HepG2 (cell line): ENCODE data around the gene BATF3.

Experiments used
- ATF7 ChIP-seq, 2 experiments: fragments of 450-650 bp in 1 of 2; sonication (generic) in 1 of 2; formaldehyde crosslinking in 1 of 2; IDR thresholded peaks; 2 replicates each; pipeline versions ENCODE4 v1.4.0 to v1.6.1; 2016 to 2020; ENCODE audit warnings: antibody characterized with exemption in 1 of 2, mild to moderate bottlenecking in 1 of 2, missing genetic modification reagents in 1 of 2
- EP300 ChIP-seq, 3 experiments: sonication (generic) in 1 of 3; formaldehyde crosslinking in 1 of 3; IDR thresholded peaks; 2 replicates each; pipeline versions ENCODE4 v1.5.1 to v1.6.1; 2011 to 2020; ENCODE audit warnings: low read depth in 2 of 3, low read length in 2 of 3, borderline replicate concordance in 1 of 3, improper control_type of control experiment in 1 of 3, mild to moderate bottlenecking in 1 of 3, missing genetic modification reagents in 1 of 3, moderate library complexity in 1 of 3
- POLR2AphosphoS5 ChIP-seq: IDR thresholded peaks from 2 replicates; pipeline ENCODE4 v1.6.1; 2012; ENCODE audit warnings: low read depth, low read length
- RFXANK ChIP-seq: IDR thresholded peaks from 2 replicates; pipeline ENCODE4 v1.6.1; 2016
- SNAPC2 ChIP-seq: sonication (generic); formaldehyde crosslinking; IDR thresholded peaks from 2 replicates; pipeline ENCODE4 v1.8.1; 2022; ENCODE audit warnings: mild to moderate bottlenecking, missing genetic modification reagents
- ZKSCAN8 ChIP-seq: IDR thresholded peaks from 2 replicates; pipeline ENCODE4 v1.6.1; 2016; ENCODE audit warnings: borderline replicate concordance, missing genetic modification reagents, missing compliant biosample characterization
- TF ChIP-seq, protein P1 (sequence below): sonication (generic); formaldehyde crosslinking; IDR thresholded peaks from 2 replicates; pipeline ENCODE4 v1.5.0; 2020; ENCODE audit warnings: mild to moderate bottlenecking, missing genetic modification reagents, moderate library complexity
- TF ChIP-seq, protein P2 (sequence below): sonication (generic); formaldehyde crosslinking; IDR thresholded peaks from 2 replicates; pipeline ENCODE4 v1.5.1; 2020; ENCODE audit warnings: mild to moderate bottlenecking, missing genetic modification reagents, moderate library complexity

DNA sequence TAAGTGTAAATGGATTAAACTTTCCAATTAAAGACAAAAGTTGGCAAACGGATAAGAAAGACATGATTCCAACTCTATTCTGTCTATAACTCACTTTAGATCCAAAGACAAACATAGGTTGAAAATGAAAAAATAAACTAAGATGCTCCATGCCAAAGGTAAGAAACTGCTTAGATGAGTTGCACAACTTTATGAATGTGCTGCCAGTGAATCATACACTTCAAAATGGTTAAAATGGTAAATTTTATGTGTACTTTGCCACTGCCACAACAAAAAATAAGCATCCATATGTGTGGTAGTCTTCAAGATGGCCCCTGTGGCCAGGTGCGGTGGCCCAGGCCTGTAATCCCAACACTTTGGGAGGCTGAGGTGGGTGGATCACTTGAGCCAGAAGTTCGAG is 46.9 kb upstream of the BATF3 start:
- no peak for TF ChIP-seq RFXANK (CRISPR knock-in tag)
- TF ChIP-seq, protein P1, sequence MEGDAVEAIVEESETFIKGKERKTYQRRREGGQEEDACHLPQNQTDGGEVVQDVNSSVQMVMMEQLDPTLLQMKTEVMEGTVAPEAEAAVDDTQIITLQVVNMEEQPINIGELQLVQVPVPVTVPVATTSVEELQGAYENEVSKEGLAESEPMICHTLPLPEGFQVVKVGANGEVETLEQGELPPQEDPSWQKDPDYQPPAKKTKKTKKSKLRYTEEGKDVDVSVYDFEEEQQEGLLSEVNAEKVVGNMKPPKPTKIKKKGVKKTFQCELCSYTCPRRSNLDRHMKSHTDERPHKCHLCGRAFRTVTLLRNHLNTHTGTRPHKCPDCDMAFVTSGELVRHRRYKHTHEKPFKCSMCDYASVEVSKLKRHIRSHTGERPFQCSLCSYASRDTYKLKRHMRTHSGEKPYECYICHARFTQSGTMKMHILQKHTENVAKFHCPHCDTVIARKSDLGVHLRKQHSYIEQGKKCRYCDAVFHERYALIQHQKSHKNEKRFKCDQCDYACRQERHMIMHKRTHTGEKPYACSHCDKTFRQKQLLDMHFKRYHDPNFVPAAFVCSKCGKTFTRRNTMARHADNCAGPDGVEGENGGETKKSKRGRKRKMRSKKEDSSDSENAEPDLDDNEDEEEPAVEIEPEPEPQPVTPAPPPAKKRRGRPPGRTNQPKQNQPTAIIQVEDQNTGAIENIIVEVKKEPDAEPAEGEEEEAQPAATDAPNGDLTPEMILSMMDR, result no peak
- TF ChIP-seq POLR2AphosphoS5, result no peak
- no peak for TF ChIP-seq EP300 (IDR thresholded peaks at IDR 0.05; ENCODE audit: low read depth in 2 of 2, low read length in 2 of 2)
- no peak for TF ChIP-seq EP300 (CRISPR knock-in tag; IDR thresholded peaks at IDR 0.05; ENCODE audit: borderline replicate concordance)
- no peak for TF ChIP-seq SNAPC2 (CRISPR knock-in tag)
- TF ChIP-seq, protein P2, sequence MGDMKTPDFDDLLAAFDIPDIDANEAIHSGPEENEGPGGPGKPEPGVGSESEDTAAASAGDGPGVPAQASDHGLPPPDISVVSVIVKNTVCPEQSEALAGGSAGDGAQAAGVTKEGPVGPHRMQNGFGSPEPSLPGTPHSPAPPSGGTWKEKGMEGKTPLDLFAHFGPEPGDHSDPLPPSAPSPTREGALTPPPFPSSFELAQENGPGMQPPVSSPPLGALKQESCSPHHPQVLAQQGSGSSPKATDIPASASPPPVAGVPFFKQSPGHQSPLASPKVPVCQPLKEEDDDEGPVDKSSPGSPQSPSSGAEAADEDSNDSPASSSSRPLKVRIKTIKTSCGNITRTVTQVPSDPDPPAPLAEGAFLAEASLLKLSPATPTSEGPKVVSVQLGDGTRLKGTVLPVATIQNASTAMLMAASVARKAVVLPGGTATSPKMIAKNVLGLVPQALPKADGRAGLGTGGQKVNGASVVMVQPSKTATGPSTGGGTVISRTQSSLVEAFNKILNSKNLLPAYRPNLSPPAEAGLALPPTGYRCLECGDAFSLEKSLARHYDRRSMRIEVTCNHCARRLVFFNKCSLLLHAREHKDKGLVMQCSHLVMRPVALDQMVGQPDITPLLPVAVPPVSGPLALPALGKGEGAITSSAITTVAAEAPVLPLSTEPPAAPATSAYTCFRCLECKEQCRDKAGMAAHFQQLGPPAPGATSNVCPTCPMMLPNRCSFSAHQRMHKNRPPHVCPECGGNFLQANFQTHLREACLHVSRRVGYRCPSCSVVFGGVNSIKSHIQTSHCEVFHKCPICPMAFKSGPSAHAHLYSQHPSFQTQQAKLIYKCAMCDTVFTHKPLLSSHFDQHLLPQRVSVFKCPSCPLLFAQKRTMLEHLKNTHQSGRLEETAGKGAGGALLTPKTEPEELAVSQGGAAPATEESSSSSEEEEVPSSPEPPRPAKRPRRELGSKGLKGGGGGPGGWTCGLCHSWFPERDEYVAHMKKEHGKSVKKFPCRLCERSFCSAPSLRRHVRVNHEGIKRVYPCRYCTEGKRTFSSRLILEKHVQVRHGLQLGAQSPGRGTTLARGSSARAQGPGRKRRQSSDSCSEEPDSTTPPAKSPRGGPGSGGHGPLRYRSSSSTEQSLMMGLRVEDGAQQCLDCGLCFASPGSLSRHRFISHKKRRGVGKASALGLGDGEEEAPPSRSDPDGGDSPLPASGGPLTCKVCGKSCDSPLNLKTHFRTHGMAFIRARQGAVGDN (CRISPR knock-in tag), result no peak
- TF ChIP-seq ATF7 (IDR thresholded peaks at IDR 0.05), result no peak
- TF ChIP-seq ATF7 (CRISPR knock-in tag; IDR thresholded peaks at IDR 0.05), result no peak
- TF ChIP-seq ZKSCAN8, result no peak
